ENCODE measurements around the gene RNF222.
"Not testable (repeated sequence)": the region's sequence is repeated elsewhere in the genome, so short reads cannot be mapped to it uniquely, and the experiment has no call there.

RNF222 gene

DNA sequence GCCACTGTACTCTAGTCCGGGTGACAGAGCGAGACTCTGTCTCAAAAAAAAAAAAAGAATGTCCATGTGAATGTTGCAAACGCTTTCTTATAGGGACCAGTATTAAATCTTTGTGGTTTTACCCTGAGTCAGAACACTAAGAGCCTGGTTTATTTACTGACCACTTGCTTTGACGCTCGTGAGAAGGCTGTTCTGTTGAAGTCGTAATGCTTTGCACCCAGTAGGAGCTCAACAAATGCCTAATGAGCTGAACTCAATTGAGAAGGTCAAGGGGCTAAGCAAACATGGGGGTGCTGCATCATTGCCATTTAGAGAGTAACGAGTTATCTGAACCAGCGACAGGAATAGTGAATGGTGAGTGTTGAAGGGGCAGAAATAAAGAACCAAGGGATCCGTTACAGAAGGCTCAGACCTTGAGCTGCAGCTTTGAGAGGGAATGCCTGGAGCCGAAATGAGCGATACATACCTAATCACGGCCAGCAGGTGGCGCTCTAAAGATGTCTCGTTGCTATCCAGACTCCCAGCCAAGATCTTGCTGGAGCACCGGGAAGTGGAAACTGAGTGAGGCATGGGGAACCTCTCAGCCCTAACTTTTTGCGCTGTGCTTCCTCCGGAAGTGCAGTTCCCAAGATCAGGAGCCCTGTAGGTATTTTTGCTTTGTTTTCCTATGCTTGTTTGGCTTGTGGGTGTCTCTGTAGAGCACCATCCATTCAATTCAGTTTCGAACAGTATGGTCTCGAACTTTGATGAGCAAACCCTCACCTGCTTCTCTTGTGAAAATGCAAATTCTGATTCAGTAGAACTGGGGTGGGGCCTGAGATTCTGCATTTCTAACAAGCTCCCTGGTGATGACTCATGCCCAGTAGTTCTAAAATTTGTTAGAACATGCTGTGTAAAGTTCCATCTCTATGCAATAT lies 12.6 kb upstream of the RNF222 start:
- peak; percentile 48 to 77 (median 64) for DNase-seq

DNA sequence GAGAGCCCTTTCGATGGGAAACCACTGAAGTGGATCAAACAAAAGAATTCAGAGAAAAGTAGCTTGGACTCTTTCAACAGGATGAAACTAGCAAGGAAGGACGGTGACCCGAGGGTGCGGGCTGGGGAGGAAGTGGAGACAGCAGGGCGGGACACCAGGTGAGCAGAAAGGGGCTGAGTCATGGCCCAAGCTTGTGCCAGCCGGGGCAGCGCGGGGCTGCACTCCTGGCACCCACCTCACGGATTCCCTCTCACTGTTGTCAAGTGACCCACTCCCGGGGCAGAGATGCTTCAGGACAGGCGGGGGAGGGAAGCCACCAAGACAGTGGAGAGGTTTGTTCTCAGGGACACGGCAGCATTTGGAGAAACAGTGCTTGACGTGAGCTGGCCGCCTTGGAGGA lies 10.7 kb upstream of the RNF222 start:
- DNase-seq: no peak

DNA sequence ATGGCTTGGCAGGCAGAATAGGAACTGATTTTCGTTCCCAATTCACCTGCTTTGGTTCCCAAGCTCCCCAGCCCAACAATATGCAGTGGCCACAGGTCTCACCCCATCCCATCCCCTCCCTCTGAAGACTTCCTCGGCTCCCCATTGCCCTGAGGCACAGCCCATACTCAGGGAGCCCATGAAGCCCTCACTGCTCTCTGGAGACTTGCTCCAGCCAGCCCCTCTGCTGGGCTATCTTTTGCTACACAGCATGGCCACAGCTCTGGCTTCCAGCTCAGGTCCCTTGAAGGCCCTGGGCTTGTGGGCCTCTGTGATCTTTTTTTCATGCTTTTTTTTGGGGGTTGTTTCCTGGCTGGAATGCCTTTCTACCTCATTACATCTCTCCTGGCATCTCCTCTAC lies 8.5 kb upstream of the RNF222 start:
- no peak for DNase-seq

DNA sequence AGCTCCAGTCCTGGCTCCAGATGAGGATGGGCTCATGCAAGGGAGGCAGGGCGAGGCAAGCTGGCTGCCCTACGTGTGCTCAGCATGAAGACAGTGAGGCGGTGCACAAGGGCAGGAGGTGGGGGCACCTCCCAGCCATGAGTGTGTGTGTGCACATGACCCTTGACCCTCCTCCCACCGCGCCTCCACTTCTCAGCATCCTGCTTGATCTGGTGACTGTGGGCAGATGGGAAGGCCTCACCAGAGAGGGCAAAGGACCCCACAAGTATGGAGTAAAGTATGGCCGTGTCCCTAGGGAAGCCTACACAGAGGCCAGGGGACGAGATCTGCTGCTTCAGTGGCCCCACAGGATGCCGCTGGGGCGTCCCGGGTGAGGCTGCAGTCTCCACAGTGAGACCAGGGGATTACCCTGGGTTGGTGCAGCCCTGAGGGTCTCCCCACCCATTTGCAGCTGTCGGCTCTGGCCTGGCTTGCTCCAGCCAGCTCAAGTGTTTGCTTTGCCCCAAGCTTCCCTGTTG lies 7.9 kb upstream of the RNF222 start:
- no peak for DNase-seq

GRCh38 chr17:8402921-8403536 lies 5.4 kb upstream of the RNF222 start:
- no peak for DNase-seq

- DNase-seq: no peak
These were observed 3.5 kb upstream of the RNF222 start for GRCh38 chr17:8401107-8401506.

DNA sequence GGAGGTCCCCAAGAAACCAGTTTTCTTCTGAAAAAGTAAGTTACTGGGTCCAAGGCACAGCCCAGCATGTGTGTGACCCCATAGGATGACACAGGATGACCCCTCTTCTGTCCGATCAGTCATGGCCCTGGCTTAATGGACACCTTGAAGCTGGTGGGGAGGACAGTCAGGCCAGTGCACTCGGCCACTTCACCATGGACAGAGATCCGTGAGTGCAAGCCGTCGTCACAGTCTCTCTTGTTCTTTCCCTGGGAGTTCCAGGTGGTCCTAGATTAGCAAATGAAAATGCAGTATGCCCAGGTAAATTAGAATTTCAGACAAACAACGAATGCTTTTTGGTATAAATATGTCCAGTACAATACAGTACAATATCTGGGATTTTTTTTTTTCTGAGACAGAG lies 1.4 kb upstream of the RNF222 start:
- DNase-seq: no peak

DNA sequence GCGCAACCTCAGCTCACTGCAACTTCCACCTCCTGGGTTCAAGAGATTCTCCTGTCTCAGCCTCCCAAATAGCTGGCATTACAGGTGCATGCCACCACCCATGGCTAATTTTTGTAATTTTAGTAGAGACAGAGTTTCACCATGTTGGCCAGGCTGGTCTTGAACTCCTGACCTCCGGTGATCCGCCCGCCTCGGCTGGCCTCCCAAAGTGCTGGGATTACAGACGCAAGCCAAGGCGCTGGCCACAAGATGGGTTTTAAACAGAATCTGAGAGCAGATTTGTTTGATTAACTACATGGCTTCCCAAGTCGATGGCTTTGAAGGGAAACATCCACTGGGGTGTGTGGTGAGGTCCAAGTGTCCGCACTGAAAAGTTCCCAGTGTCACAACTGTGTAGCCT lies 3.1 kb downstream of the RNF222 start:
- DNase-seq: not testable (repeated sequence)

DNA sequence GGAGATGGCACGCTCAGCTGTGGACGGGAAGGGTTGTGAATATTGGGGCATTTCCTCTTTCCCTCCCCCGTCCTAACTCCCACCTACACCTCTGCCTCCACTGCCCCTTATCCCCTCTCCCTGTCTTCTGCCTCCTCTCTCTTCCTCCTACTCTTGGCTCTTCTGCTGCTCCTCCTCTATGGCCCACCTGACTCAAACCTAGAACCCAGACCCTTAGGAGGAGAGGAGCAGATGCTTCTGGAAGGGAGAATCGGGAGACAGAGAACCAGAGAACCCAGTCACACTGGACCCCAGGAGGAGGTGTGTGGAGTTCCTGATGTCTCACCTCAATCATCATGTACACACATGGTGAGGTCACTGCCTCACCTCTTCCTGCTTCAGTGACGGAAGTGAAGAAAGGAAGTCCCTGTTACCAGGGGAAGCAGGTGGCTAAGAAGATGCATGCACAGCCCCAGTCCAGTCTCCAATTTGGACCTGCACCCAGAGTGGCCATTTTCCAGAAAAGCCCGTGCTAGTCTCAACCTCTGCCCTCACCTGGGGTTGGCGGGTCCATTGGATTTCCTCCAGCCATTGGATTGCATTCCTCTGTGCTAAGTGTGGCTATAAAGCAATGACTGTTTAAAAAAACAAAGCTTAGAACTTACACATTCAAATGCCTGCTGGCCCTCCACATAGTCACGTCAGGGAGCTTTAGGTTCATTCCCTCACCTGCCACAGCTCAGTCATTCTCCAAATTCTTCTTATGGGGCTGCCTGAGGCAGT lies 4.0 kb downstream of the RNF222 start:
- DNase-seq: peak in 1 of 4 experiments; percentile 32

GRCh38 chr17:8392674-8393469 lies 4.8 kb downstream of the RNF222 start:
- DNase-seq: no peak

DNA sequence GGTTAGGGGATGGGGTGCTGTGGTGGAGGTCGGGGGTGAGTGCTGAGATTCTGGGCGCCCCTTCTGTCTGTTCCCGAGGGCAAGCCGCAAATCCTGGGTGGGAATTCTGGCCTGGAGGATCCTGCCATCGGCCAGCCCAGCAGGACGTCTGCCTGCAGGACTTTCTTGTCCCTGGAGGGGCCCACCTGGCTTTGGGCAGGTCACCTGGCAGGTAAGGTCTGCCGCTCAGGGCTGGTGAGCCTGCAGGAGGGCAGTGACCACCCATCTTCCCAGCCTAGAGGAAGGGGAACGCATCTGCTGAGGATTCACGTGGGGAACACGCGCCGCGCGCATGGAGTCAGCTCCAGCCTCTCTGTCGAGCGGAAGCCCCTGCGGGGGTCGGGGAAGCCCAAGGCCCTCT lies 5.4 kb downstream of the RNF222 start:
- DNase-seq: no peak

GRCh38 chr17:8391711-8392110 lies 5.9 kb downstream of the RNF222 start:
- no peak for DNase-seq

GRCh38 chr17:8387914-8388651 lies 9.5 kb downstream of the RNF222 start:
- DNase-seq: no peak

- no peak for DNase-seq
These were observed 10.8 kb downstream of the RNF222 start for GRCh38 chr17:8386841-8387240.

DNA sequence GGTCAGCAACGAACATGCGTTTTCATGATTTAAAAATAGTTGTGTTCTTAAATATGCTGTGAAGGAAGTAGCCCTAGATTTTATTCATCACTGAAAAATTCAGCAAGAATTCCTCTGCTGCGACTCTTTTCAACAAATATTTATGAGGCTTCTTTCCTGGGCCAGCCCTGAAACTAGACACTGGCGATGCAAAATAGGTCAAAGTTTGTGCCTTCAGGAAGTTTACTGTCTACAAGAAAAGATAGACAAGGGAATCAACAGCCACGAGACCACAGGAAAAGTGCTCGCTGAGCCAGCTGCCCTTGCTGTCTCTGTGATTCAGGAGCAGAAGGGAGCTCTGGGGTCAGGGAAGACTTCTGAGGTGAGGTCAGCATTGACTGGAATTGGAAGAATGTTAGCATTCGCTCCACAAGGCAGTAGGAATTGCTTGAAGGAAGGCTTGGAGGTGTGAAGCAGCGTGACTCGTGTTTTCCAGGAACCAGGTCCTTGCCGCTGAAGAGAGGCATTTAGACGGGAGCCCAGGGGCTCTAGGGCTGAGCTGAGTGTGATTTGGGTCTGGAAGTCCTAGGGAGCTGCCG lies 12.7 kb downstream of the RNF222 start:
- DNase-seq: no peak

- peak; percentile 83 to 87 (median 84) for DNase-seq
These were observed 14.3 kb downstream of the RNF222 start, which contains the start of gene RPL26 for GRCh38 chr17:8383143-8383822. TSS of gene RPL26 (minus strand) at chr17:8383193. CDS start at chr17:8382310, 883 bp downstream.

DNA sequence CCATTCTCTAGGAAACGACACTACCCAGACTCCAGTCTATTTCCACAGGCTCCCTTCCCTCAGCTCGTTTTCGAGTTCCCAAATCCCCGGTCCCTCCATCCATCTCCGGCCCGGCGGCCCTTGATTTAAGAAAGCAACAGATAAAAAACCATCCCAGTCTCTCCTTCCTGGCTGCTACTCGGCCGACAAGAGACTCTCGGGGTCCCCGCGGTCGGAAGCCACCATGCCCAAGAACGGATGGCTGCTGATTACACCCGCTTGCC lies 14.8 kb downstream of the RNF222 start:
- no peak for DNase-seq

DNA sequence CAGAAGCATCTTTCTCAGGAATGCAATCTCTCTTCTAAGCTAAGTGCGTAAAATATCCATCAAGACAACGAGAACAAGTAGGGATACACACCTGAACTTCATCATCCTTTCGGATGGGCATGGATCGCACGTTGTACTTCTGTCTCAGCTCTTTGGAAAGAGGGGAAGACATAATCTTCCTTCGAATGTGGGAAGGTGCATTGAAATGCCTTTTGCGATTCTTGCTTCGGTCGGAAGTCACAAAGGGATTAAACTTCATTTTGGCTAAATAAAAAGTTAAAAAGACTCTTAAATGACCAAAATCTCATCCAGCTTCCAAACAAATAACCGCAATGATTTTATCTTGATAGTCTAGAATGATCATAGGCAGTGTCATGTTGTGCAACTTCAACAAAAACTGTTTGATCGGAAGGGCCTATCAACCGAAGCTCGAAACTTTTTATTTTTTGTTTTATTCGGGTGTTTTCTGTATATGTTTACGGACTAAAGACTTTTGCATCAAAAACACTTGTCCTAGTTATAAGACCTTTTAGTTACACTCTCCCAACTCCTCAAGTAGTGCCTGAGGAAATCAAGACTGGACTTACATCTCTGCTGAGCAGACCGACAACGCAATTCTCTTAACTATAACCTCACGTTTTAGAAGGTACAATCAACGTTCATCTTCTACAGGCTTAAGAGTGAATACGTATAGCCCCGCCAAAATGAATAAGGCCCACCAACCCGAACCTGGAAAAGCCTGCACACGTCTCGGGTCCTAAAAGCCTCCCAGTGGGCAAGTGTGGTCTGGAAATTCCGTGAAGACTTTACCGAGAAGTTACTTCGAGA lies 15.4 kb downstream of the RNF222 start:
- no peak for DNase-seq

DNA sequence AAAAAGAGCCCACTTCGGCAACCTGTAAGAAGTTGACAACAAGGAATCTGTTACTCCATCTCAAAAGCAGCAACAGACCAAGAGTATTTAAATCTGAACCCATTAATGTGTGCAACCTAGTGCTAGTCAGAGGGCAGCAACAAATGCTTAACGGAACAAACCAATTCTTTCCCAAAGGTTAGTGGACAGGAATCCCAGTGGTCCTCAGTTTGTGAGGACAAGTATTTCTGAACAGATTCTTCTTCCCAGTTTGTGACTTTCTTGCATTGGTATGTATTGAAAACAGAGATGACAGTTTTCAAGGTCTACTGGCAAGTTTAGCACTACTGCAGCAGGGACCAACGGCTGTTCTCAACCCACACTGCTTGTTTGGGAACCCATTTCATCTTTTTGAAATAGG lies 17.6 kb downstream of the RNF222 start:
- DNase-seq: no peak

DNA sequence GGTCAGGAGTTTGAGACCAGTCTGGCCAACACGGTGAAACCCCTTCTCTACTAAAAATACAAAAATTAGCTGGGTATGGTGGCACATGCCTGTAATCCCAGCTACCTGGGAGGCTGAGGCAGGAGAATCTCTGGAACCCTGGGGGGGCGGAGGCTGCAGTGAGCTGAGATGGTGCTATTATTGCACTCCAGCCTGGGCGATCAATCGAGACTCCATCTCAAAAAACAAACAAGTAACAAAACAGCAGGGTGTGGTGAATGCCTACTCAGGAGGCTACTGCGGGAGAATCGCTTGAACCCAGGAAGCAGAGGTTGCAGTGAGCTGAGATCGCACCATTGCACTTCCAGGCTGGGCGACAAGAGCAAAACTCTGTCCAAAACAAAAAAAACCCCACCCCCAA lies 19.5 kb downstream of the RNF222 start:
- not testable (repeated sequence) for DNase-seq
